ENCODE results near the gene GPRC5C.
A peak's percentile ranks its signal among the peaks of the same experiment; 100 is the strongest.

Gene GPRC5C

DNA sequence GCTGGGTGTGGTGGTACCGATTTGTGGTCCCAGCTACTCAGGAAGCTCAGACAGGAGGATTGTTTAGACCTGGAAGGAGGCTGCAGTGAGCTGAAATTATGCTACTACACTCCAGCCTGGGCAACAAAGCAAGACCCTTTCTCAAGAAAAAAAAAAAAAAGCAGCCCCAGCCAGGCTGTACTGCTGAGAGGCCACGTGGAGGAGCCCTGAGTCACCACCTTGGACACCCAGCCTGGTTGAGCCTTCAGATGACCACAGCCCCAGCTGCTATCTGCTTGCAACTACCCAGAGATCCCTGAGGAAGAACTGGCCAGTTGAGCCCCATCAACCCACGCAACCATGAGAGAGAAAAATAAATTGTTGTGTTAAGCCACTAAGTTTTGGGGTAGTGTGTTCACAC, 23.6 kb upstream of the GPRC5C start:
- no peak for DNase-seq

GRCh38 chr17:74408815-74409214, 23.1 kb upstream of the GPRC5C start:
- DNase-seq = peak; percentile 83 to 95

DNA sequence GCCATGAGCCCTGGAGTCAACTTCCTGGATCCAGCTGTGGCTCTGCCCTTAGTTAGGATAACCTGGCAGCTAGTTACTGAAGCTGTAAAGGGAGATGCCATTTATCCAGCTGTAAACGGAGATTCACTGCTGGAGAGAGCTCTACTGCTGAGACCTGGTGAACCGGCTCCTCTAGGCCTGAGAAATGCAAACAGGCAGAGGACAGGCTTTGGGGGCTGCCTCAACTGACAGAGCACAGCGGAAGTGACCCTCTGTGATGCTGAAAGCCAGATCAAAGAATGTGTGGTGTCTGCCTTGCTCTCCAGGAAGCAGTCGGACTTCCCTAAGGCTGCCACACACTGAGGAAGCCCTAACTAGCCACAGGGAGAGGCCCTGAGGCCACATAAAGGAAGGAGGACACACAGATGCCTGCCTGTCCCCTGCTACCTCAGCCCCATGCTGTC, 21.9 kb upstream of the GPRC5C start:
- DNase-seq = no peak

GRCh38 chr17:74412581-74412980, 19.3 kb upstream of the GPRC5C start:
- no peak for DNase-seq

GRCh38 chr17:74413491-74413890, 18.4 kb upstream of the GPRC5C start:
- DNase-seq = no peak

DNA sequence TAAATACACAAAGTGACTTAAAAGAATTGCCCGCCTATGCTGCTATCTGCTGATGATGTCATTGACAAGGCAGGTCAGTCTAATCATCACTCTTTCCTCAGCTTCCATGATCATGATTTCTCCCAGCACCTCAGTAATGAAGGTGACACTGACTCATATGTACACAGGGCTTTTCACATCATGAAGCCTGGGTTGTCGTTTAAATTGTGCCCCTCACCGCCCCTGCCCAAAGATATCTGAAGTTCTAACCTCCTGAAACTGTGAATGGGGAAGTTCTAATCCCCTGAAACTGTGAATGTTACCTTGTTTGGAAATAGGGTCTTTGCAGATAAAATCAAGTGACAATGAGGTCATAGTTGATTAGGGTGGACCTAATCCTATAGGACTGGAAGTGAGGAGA, 17.4 kb upstream of the GPRC5C start:
- DNase-seq = no peak

- DNase-seq = no peak
Measured at GRCh38 chr17:74415608-74416396, 16.1 kb upstream of the GPRC5C start.

GRCh38 chr17:74417178-74418045, 14.5 kb upstream of the GPRC5C start:
- DNase-seq = no peak

- no peak for DNase-seq
Measured at GRCh38 chr17:74419928-74420411, 11.9 kb upstream of the GPRC5C start.

GRCh38 chr17:74424117-74424516, 7.8 kb upstream of the GPRC5C start:
- DNase-seq = no peak

- no peak for DNase-seq
Measured at GRCh38 chr17:74424657-74425056, 7.2 kb upstream of the GPRC5C start.

DNA sequence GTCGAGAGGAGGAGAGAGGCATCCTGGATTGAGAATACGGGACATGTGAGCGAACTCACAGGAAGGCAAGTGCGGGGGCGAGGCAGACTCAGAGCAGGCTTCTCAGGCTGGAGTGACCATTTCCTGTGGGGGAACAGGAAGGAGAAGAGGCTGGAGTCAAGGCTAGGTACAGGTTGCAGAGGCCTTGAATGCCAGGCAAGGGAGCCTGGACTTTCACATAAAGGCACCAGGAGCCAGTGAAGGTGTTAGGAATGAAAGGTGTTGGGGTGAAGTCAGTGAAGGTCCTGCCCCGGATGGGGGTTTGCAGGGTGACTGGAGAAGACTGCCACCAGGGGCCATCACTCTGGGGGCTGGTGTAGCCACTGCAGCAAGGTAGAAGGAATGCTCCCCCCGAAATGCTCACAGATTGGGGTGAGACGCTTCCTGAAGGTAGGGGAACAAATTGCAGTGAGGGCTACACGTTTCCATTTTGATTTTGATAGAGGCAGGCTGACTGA, 5.3 kb upstream of the GPRC5C start:
- no peak for DNase-seq

DNA sequence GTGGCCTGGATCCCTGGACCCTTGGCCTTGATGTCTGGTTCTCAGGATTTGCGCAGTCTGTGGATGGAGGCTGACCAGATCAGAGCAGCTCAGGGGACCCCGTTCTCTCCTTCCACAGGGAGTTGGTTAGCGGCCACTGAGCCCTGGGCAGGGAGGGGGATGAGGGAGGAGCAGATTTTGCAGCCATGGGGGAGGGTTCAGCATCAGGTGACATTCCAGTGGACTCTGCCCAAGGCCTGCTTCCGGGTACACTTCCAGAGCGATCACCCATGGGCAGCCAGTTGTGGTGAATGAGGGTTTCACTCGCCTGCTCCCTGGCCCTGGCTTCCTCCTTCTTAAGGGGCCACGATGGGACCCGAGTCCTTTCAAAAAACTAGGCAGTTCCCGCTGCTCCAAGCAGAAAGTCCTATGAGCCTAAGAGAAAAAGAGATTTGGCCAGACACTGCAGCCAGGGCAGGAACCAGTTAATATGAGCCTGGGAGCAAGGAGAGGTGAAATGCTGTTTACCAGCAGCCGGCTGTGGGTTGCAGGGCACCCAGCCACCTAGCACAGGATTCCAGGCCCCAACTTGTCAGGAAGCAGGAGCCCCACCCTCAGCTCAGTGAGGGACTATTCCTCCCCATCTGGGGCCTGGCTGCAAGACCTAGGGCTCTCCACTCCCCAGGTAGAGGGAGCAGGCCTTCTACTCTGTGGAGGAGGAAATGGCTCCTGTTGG, 4.7 kb upstream of the GPRC5C start:
- DNase-seq = no peak

GRCh38 chr17:74427763-74428153, 4.1 kb upstream of the GPRC5C start:
- no peak for DNase-seq

DNA sequence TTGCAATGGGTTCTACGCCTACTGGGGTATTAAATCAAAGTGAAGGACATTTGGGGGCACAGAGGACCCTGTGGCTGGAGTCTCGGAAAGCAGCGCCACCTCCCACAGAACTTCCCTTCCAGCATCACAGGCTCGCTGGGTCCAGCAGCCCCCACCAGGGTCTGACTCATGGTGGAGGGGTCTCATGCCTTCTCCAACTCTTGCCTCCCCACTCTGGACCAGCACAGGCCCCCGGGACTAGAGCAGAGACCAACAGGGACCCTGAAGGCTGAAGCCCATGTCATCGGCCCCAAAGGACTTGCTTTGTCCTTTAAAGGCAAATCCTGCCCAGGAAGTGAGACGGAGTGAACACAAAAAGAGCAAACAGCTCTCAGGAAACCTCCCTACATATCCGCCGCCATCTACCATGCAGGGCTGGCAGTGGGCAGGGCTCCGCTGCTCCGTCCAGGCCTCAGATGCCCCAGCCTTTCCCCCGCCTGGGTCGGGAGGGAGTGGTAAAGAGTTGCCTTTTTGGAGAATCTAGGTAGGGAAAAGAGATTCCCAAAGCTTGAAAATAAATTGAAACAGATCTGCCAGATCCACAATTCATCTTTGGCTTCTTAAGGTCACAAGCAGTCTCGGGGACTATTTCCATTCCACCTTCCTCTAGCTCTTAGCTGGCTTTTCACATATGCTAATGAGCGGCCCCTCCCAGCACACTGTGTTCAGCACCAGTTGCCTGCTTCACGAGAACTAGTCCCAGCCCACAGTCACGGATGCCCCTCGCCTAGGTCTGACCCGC, 2.1 kb upstream of the GPRC5C start:
- DNase-seq = no peak

DNA sequence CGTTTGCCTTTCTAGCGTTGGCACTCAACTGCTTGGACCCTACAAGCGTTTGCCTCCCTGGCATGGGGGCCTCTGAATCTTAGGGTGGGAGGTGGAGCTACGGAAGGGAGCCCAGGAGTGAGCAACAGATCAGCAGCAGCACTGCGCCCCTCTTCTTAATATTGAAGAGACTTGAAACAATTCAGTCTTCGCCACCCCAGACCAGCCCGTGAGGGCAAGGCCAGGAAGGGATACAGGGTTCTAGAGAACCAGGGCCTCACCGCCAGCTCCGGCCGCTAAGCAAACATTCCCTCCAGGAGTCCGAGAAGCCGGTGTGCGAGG, 1.5 kb upstream of the GPRC5C start:
- DNase-seq = no peak

- DNase-seq = peak; percentile 63 to 85
Measured at GRCh38 chr17:74430706-74431567, 951 bp upstream of the GPRC5C start.

DNA sequence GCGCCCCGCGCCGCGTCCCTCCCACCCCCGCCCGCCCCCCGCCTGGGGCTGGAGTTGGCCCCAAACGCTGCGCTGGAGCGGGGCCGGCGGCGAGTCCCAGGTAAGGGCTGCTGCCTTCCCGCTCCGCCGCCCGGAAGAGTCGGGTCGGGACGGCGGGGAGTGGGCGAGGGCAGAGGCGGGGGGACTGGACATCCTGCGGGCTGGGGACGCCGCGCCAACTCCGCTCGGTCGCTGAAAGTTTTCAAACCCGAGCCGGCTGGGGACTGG, 469 bp downstream of the GPRC5C start:
- no peak for DNase-seq

DNA sequence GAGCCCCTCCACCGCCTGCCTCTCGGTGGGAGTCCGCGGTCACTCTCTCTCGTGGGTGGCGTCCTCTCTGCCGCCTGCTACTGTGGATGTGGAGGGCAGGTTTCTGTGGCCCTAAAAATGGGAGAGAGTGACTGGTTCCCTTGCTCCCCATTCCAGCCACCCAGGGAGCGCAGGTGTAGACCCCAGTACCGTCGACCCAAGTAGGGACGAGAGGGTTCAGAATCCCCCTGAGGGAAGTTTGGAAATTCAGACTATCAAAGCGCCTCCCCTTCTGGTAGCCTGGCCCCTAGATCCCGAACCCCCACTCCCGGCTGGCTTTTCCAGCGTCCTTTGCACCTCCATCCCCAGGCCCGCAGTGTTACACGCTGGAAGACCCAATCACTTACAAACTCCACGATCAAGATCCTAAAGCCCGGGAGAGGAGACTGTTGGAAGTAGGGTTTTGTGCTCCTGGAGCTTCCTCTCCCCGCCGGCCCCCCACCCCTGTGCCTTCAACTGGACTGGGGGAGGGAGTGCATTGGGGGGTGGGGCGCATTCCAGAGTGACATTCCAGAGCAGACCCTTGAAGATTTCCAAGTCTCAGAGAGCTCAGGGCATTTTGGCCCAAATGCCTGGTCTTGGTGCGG, 991 bp downstream of the GPRC5C start:
- no peak for DNase-seq

DNA sequence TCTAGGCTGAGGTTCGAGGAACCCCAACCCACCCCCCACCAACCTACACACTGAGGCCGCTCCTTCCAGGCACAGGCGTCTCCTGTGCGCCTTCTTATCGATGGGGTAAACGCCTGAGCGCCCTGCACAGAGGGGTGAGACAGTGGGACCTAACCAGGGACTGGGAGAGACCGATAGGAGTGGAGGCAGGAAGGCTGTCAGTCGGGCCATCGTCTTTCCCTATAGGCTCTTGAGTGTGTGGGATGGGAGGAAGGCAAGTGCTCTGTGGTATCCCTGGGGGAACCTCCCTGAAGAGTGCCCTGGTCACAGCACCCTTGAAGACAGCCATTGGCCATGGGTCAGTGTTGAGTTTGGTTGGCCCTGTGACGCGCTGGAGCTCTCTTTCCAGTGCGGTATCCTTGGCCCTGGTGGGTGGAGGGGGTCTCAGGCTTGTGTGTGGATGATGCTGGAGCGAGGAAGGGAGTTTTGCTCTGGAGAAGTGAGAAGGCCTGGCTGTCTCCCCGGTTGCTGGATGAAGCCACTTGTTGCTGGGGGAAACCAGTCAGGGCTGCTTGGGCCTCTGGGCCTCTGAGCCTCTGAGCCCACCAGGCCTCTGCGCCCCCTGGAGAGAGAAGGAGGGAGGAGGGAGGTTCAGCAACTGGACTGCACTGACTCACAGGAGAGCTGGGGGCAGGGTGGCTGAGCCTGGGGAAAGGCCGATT, 1.7 kb downstream of the GPRC5C start:
- no peak for DNase-seq
